ENCODE results near the gene PODN.

PODN gene

GRCh38 chr1:53115403-53116306 is 53.6 kb downstream of the PODN start:
- FAIRE-seq, result peak; percentile 82
- DNase-seq (ENCODE audit: insufficient read length, low spot score), result peak; percentile 75
- TF ChIP-seq CTCF (IDR thresholded peaks at IDR 0.05; ENCODE audit: insufficient read depth, missing control alignments), result no peak

- no peak for TF ChIP-seq CTCF (IDR thresholded peaks at IDR 0.05; ENCODE audit: insufficient read depth, missing control alignments)
- FAIRE-seq (peak; percentile 95), DNase-seq (ENCODE audit: insufficient read length, low spot score) (peak; percentile 58)
Measured at GRCh38 chr1:53116307-53116810, 54.3 kb downstream of the PODN start.

DNA sequence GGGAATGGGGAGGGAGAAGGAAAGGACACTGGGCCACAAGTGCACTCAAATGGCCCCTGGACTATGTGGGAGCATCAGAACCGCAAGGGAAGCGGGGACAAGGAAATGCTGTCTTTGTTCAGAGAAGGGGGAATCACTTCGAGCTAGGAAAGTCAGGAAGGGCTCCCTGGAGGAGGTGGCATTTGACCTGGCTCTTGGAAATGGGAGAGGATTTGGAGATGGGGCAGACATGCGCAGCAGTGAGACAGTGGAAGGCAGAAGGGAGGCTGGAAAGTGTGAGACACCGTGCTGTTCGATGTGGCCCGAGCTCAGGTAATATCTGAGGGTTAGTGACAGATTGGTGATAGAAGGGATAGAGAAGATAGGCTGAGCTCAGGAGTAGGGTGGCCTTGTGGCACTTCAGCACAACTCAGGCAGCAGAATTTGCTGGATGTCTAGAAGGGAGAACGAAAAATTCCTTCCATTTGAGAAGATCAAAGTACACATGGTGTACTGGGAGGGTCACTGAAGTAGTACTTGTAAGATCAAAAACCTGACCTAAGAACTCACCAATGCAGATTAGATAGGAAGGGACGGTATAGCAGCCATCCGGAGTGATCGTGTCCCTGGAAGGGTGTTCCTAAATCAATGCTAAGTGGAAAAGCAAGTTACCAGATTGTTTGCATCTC is 55.1 kb downstream of the PODN start:
- no peak for TF ChIP-seq CTCF (IDR thresholded peaks at IDR 0.05; ENCODE audit: insufficient read depth, missing control alignments)
- DNase-seq (ENCODE audit: insufficient read length, low spot score) (no peak), FAIRE-seq (no peak)

GRCh38 chr1:53117836-53118235 is 55.8 kb downstream of the PODN start:
- FAIRE-seq (no peak), DNase-seq (ENCODE audit: insufficient read length, low spot score) (no peak)
- TF ChIP-seq CTCF (IDR thresholded peaks at IDR 0.05; ENCODE audit: insufficient read depth, missing control alignments), result no peak

DNA sequence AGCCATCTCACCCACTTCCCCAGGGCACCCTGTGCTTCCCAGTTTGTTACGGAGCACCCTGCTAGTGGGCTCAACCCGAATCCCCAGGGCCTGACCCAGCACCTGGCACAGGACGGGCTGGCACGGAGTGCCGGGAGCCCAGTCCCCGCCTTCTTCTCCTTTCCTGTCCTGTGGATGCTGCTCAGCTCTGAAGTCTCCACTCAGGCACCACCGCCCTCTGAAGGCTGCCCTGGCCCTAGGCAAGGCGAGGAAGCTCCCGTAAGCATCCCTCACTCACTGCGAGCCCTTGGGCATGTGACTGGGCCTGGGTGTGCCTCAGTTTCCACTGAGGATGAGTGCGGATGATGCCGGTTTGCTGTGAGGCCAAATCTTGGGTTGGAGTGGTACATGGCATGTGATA is 58.6 kb downstream of the PODN start:
- no peak for FAIRE-seq

GRCh38 chr1:53121319-53122172 is 59.5 kb downstream of the PODN start:
- FAIRE-seq (no peak), DNase-seq (ENCODE audit: insufficient read length, low spot score) (no peak)
- no peak for TF ChIP-seq CTCF (IDR thresholded peaks at IDR 0.05; ENCODE audit: insufficient read depth, missing control alignments)

More for the DNA sequence above, 58.6 kb downstream of the PODN start:
- TF ChIP-seq CTCF (IDR thresholded peaks at IDR 0.05; ENCODE audit: insufficient read depth, missing control alignments), result no peak
- no peak for DNase-seq (ENCODE audit: insufficient read length, low spot score)
